Measurements from ENCODE around the gene DYNLRB1.

GRCh38 chr20:34542439-34542838 lies 26.2 kb downstream of the DYNLRB1 start:
- no peak for TF ChIP-seq POLR2A (IDR thresholded peaks at IDR 0.05)
- TF ChIP-seq CTCF (IDR thresholded peaks at IDR 0.05), result no peak
- TF ChIP-seq EP300 (IDR thresholded peaks at IDR 0.05), result no peak

Measured in ovary (tissue), 3 donors.